Epidermal melanocyte (primary cell): Measurements from ENCODE around the gene ORAI2.
A peak's percentile ranks its signal among the peaks of the same experiment; 100 is the strongest.
"Not testable (repeated sequence)": the region's sequence is repeated elsewhere in the genome, so short reads cannot be mapped to it uniquely, and the experiment has no call there.

ENCODE experiments used
- DNase-seq: peaks from one replicate; pipeline ENCODE4 v3.0.0; 2011; ENCODE audit warnings: low spot score; ENCODE audit not compliant: insufficient read length

Gene ORAI2

GRCh38 chr7:102468478-102469350, 35.3 kb downstream of the ORAI2 start:
- peak; percentile 11 for DNase-seq

DNA sequence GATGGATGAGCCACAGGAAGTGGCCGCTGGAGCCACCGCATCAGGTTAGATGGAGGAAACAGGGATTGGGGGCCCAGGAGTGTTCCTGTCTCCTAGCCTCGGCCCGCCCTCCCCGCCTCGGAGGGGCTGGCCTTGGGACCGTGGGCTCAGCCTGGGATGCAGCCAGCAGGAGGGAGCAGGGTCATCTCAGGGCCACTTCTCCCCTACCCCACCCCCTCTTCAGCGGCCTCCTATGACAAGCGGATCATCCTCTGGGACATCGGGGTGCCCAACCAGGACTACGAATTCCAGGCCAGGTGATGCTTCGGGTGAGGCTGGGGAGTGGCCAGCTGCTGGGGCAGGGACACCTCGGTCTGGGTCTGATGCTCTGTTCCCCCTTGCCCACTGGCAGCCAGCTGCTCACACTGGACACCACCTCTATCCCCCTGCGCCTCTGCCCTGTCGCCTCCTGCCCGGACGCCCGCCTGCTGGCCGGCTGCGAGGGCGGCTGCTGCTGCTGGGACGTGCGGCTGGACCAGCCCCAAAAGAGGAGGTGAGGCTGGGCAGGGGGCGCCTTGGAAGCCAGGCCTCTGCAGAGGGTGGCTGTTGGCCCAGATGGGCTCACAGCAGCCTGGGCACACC, 36.1 kb downstream of the ORAI2 start:
- peak; percentile 14 for DNase-seq

- peak; percentile 12 for DNase-seq
Observed at GRCh38 chr7:102469972-102470825, 36.8 kb downstream of the ORAI2 start.

DNA sequence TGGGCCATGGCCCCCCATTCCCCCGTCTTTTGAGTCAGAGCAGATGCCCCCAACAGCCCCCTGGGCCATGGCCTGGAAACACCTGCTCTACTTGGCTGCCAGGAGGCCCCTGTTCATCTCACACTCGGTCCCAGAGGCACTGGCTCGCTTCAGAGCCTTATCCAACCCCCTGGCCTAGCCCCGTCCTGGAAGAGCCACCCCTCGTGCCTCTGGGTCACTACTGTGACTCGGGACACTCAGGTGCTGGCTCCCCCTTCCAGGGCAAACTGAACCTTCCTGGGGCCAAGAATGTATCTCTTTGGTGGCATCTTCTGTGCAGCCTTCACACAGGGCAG, 38.4 kb downstream of the ORAI2 start:
- DNase-seq = no peak

DNA sequence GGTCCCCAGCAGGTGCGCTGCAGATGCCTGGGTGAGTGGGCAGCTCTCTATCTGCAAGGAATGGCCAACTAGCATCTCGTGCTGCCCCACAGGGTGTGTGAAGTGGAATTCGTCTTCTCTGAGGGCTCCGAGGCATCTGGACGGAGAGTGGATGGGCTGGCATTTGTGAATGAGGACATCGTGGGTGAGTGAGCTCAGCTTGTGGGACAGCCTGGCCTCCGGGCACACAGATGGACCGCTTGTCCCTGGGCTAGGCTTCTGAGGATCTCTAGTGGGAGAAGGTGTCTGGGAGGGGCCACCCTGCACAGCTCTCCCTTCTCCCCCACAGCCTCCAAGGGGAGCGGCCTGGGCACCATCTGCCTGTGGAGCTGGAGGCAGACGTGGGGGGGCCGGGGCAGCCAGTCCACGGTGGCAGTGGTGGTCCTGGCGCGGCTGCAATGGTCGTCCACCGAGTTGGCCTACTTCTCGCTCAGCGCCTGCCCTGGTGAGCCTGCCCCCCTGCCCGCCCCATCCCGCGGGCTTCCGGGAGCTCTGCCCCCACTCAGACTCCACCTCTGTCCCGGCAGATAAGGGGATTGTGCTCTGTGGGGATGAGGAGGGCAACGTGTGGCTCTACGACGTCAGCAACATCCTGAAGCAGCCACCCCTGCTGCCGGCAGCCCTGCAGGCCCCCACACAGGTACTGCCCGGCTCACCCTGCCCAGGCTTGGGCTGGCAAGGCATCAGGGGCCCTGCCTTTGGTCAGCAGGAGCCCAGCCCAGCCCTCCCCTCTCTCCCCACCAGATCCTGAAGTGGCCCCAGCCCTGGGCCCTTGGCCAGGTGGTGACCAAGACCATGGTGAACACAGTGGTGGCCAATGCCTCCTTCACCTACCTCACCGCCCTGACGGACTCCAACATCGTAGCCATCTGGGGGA, 39.0 kb downstream of the ORAI2 start:
- DNase-seq = peak; percentile 9

GRCh38 chr7:102473271-102473991, 40.1 kb downstream of the ORAI2 start:
- peak; percentile 10 for DNase-seq

DNA sequence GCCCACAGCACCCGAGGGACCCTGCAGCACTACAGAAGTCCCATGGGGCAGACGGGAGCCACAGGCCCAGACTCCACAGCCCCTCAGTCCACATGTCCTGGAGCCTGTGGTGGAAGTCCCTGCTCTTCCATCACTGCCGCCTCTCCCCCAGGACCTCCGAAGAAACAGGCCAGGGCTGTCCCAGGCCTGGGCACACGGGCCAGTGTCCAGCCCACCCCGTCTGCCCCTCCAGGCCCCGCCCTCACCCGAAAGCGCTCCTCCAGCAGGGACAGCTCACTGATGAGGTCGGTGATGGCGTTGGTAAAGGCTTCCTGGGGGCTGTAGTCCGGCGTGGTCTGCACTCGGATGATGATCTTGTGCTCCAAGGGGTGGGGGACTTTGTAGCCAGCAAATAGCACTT, 40.7 kb downstream of the ORAI2 start:
- DNase-seq = not testable (repeated sequence)

- DNase-seq = not testable (repeated sequence)
Observed at GRCh38 chr7:102474736-102475435, 41.5 kb downstream of the ORAI2 start.

- DNase-seq = not testable (repeated sequence)
Observed at GRCh38 chr7:102478314-102479208, 45.2 kb downstream of the ORAI2 start, which contains the start of gene POLR2J. Gene POLR2J, minus strand, starts transcription at chr7:102478922. Its CDS starts 62 bp downstream, at chr7:102478860.

GRCh38 chr7:102479209-102479584, 45.8 kb downstream of the ORAI2 start:
- DNase-seq = not testable (repeated sequence)

- not testable (repeated sequence) for DNase-seq
Observed at GRCh38 chr7:102479982-102480637, 46.7 kb downstream of the ORAI2 start.

- DNase-seq = not testable (repeated sequence)
Observed at GRCh38 chr7:102481962-102482361, 48.6 kb downstream of the ORAI2 start.

DNA sequence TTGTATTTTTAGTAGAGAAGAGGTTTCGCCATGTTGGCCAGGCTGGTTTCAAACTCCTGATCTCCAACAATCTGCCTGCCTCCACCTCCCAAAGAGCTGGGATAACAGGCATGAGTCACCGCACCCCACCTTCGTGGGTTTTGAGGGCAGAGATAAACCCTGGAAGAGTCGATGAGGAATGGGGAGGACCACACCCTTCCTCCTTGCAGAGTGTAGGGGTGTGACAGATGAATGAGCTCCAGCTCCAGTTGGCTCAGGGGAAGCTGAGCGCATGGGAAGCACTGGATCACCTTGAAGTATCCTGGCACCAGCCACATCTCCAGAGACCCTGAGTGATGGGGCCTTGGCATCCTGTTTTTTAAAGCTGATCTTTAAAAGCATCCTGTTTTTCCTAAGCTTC, 50.9 kb downstream of the ORAI2 start:
- not testable (repeated sequence) for DNase-seq

GRCh38 chr7:102490529-102491075, 57.2 kb downstream of the ORAI2 start:
- not testable (repeated sequence) for DNase-seq

DNA sequence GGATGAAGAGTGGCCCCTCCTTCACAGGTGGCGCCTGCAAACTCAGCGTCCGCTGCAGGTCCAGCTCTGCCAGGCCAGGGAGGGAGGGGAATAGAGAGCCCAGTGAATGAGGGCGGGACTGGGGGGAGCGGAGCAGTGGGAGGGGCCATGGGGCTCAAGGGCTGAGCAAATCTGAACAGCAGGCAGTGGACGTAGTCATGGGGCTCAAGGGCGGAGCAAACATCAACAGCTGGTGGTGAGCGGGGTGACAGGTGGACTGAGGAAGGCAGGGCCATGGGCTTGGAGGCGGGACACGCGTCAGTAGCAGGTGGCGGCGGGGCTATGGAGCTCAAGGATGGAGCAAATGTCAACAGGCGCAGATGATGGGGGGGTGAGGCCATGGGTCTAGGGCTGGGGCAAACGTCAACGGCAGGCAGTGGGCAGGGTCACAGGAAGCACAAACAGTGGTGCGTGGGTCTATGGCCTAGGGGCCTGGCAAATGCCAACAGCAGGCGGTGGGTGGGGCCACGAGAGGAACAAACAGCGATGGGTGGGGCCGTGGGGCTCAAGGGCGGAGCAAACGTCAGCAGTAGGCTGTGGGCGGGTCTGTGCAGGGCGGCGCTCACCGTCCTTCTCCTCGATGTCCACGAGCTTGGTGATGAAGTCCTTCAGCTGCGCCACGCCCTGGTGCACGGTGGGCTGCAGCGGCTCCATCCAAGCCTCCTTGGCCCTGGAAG, 60.0 kb downstream of the ORAI2 start:
- not testable (repeated sequence) for DNase-seq

GRCh38 chr7:102494026-102494425, 60.7 kb downstream of the ORAI2 start:
- not testable (repeated sequence) for DNase-seq
